Measurements from ENCODE around the gene SUCO.

GRCh38 chr1:172628401-172628800 is 95.5 kb downstream of the SUCO start:
- TF ChIP-seq POLR2A (IDR thresholded peaks at IDR 0.05; ENCODE audit: borderline replicate concordance, extremely low read depth, insufficient read depth, insufficient read length), result no peak
- TF ChIP-seq CTCF (IDR thresholded peaks at IDR 0.05 in 2 of 3, conservative IDR thresholded peaks at IDR 0.05 in 1 of 3; ENCODE audit: borderline replicate concordance in 1 of 3, insufficient read depth in 1 of 3, low read depth in 2 of 3, low read length in 2 of 3), result no peak
- no peak for TF ChIP-seq ZFX (IDR thresholded peaks at IDR 0.05)
- TF ChIP-seq SP1 (IDR thresholded peaks at IDR 0.05; ENCODE audit: low read depth), result no peak
- no peak for TF ChIP-seq ATF3 (IDR thresholded peaks at IDR 0.05)
- no peak for TF ChIP-seq MAX (IDR thresholded peaks at IDR 0.05)
- TF ChIP-seq REST (IDR thresholded peaks at IDR 0.05; ENCODE audit: low read depth), result no peak
- no peak for TF ChIP-seq EZH2 (IDR thresholded peaks at IDR 0.05)
- no peak for TF ChIP-seq ZNF274 (IDR thresholded peaks at IDR 0.05; ENCODE audit: low read depth, low read length)
- no peak for TF ChIP-seq EZH2phosphoT487 (IDR thresholded peaks at IDR 0.05; ENCODE audit: borderline replicate concordance)
- no peak for TF ChIP-seq CBX3 (IDR thresholded peaks at IDR 0.05; ENCODE audit: low read depth)

All from HCT116 (cell line).